ENCODE measurements around the gene TECPR1. TPM values are rescaled to one million over a fixed set of nuclear protein-coding genes. Genes with fewer than 3 reads are reported as not detected.

The TECPR1 gene
- total and polyA plus RNA-seq, 2 of the 8 experiments (the other 6 are each of a cell fraction or from before 2014, with no cell fraction given), result 1.3 to 11.1 TPM

- TF ChIP-seq CHD7 (IDR thresholded peaks at IDR 0.05; ENCODE audit: insufficient replicate concordance, low read length) (no peak), KDM1A (IDR thresholded peaks at IDR 0.05; ENCODE audit: borderline replicate concordance, low read length) (no peak), SP1 (IDR thresholded peaks at IDR 0.05; ENCODE audit: low read depth, low read length) (no peak), CHD2 (IDR thresholded peaks at IDR 0.05; ENCODE audit: low read length) (no peak), SP2 (IDR thresholded peaks at IDR 0.05; ENCODE audit: low read length) (no peak), E2F6 (IDR thresholded peaks at IDR 0.05) (no peak), ATF2 (IDR thresholded peaks at IDR 0.05; ENCODE audit: low read length) (no peak), YY1 (IDR thresholded peaks at IDR 0.05; ENCODE audit: low read depth, low read length) (no peak), TAF7 (optimal IDR thresholded peaks at IDR 0.05; ENCODE audit: borderline replicate concordance, low read depth, low read length) (no peak), BRCA1 (IDR thresholded peaks at IDR 0.05; ENCODE audit: low read depth, low read length) (no peak)
Observed at GRCh38 chr7:98249106-98249505, 2.9 kb downstream of the TECPR1 start (continued).
